ENCODE measurements around the gene SYT2.
A peak's percentile ranks its signal among the peaks of the same experiment; 100 is the strongest.

SYT2 gene

GRCh38 chr1:202677433-202677832, 32.8 kb downstream of the SYT2 start:
- TF ChIP-seq POLR2A (IDR thresholded peaks at IDR 0.05; ENCODE audit: low read depth, low read length), result no peak
- DNase-seq (ENCODE audit: insufficient read length, low spot score) (no peak), FAIRE-seq (no peak)

DNA sequence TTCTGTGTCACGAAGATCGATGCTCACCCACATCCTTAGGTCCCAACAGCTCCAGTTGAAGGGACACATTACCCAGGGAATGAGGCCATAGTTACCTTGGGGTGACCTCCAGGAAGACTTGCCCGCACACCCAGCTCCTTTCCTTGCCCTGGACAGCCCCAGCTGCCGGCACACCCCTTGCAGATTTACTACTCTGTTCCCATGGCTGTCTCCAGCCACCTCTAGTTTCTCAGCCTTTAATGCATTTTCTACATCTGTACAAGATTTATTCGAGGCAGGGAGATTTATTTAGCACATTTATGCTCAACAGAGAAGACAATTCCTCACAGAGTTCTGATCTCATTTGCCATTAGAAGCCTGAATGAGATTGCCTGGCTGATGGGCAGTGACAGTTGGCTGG, 36.7 kb downstream of the SYT2 start:
- DNase-seq (ENCODE audit: insufficient read length, low spot score), result no peak

DNA sequence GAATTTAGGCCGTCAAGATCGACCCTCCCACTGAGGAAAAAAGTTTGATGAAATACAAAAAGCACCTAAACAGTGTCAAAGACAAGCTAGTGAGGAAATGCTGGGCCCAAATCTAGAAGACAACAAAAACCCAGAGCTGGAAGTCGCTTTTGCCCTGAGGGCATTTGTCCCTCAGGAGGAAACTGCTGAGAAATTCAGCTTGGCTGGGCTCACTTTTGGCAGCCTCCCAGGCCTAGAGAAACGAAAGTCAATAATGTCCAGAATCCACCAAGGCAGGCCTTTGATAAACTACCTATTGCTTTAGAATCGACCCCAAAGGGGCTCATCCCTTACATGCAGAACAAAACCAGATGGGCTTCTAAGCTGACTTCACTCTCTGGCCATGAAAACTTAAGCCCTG, 38.9 kb downstream of the SYT2 start:
- no peak for TF ChIP-seq POLR2A (IDR thresholded peaks at IDR 0.05; ENCODE audit: low read depth, low read length)
- FAIRE-seq, result no peak
- no peak for DNase-seq (ENCODE audit: insufficient read length, low spot score)

More for the DNA sequence above, 36.7 kb downstream of the SYT2 start:
- no peak for FAIRE-seq
- no peak for TF ChIP-seq POLR2A (IDR thresholded peaks at IDR 0.05; ENCODE audit: low read depth, low read length)

DNA sequence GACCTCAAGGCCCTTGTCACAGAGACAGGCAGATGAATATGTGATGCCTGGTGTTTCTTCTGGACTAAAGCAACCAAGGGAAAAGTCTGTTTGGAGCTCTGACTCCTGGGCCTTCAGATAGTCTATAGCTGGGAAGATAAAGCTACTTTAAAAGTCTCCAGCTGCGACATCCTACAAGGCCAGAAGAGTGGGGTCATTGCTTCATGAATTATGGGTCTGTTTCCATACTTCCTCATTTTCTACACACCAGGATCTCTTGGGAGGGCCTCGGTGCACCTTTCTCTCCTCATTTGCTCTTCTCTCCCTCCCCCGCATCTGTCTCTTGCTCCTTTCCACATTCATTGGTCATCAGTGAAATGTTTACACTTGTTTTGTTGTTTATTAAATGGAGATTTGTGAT, 44.8 kb downstream of the SYT2 start:
- no peak for TF ChIP-seq POLR2A (IDR thresholded peaks at IDR 0.05; ENCODE audit: low read depth, low read length)
- FAIRE-seq, result no peak
- DNase-seq (ENCODE audit: insufficient read length, low spot score), result no peak

DNA sequence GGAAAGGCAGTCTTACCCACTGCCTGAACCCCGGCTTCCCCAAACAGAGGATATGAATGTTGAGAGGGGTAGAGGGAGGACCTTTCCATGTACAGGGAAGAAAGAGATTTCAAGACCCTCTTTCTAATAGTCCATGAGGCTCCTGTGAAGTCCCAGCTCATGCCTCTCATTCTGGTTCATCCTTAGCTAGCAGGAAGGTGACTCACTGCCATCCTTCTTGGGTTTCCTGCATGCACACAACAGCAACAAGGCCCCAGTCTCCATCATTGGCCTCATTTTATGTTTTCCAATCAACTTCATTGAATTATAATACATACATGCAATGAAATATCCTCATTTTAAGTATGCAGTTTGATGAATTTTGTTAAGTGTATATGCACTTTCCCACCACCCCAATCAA, 46.2 kb downstream of the SYT2 start:
- DNase-seq (ENCODE audit: insufficient read length, low spot score) (no peak), FAIRE-seq (no peak)
- no peak for TF ChIP-seq POLR2A (IDR thresholded peaks at IDR 0.05; ENCODE audit: low read depth, low read length)

GRCh38 chr1:202663131-202663530, 47.1 kb downstream of the SYT2 start:
- TF ChIP-seq POLR2A (IDR thresholded peaks at IDR 0.05; ENCODE audit: low read depth, low read length), result no peak
- DNase-seq (ENCODE audit: insufficient read length, low spot score), result no peak
- no peak for FAIRE-seq

DNA sequence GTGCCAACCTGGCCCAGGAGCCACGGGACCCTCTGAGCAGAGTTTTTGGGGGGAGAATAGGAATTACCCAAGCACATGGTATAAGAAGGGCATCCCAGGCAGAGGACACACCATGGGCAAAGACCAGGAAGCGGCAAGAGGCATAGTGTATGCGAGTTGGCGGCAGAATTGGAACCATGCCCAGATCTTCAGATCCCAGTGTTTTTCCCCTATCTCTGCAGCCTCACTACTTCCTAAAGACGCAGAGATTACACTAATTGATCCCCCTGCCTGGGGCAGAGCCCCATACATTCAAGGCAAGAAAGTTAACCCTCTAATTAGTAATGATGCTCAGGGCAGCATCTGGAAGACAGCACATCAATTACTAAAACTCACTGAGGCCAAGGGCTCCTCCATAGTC, 48.2 kb downstream of the SYT2 start:
- no peak for TF ChIP-seq POLR2A (IDR thresholded peaks at IDR 0.05; ENCODE audit: low read depth, low read length)
- FAIRE-seq, result no peak
- no peak for DNase-seq (ENCODE audit: insufficient read length, low spot score)

GRCh38 chr1:202661136-202661845, 49.0 kb downstream of the SYT2 start:
- FAIRE-seq, result no peak
- no peak for TF ChIP-seq POLR2A (IDR thresholded peaks at IDR 0.05; ENCODE audit: low read depth, low read length)
- DNase-seq (ENCODE audit: insufficient read length, low spot score), result peak; percentile 26

- FAIRE-seq, result no peak
- TF ChIP-seq POLR2A (IDR thresholded peaks at IDR 0.05; ENCODE audit: low read depth, low read length), result no peak
- no peak for DNase-seq (ENCODE audit: insufficient read length, low spot score)
Observed at GRCh38 chr1:202659974-202660373, 50.3 kb downstream of the SYT2 start.

DNA sequence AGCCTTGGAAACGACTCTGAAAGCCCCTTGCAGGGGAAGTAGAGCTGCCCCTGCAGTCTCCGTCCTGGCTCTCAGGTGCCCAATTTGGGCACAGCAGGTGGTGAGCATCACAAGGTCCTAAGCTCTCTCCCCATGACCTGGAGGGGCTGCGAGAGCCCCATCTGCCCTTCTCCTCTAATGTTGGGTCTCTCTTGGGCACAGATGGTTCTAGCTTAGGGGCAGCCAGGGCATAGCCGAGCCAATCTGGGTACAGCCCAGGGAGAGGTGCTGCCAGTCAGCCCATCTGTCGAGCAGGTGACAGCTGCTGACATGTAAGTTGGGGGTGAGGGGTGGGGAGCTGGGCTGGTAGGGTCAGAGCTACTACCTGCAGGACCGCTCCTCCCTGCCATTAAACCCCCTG, 50.7 kb downstream of the SYT2 start:
- no peak for FAIRE-seq
- DNase-seq (ENCODE audit: insufficient read length, low spot score), result no peak

DNA sequence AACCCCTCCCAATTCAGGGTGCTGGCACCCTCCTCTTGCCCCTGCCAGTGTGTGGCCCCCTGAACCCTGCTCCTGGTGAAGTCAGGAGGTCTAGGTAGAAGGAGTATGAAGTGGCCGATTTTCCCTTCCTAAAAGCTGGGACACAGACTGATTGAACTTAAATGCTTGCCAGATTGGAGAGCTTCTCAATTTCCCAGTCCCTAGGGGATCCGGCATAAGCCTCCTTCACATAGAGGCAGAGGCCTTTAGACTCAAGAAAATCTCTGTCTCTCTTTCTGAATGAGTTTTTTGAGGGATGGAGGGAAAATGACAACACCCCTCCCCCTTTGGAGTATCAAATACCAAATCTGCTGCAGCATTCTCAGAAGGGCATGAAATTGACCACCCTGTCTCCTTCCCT, 51.5 kb downstream of the SYT2 start:
- FAIRE-seq, result no peak

More for the DNA sequence above, 50.7 kb downstream of the SYT2 start:
- TF ChIP-seq POLR2A (IDR thresholded peaks at IDR 0.05; ENCODE audit: low read depth, low read length), result no peak

DNA sequence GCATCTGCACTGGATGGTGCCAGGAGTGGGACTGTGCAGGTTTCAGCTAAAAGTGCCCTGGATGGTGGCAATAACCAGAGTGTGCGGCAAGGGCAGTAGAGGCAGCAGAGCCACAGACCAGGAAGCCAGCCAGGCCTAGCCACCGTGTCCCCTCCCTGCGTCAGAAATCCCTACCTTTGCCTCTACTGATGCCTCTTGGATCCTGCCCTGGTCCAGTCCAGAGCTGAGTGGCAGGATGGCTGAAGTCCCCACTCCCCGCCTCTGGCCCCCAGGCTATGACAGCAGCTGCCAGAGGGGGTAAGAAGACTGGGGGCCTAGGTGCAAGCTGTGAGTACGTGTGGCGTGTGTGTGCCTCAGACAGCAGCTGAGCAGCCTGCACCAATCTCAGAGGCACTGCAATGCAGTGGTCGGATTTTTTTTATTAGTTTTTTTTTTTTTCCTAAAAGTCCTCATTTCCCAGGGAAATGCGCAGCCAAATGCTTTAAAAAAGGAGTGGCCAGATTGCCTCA, 51.9 kb downstream of the SYT2 start:
- TF ChIP-seq POLR2A (IDR thresholded peaks at IDR 0.05; ENCODE audit: low read depth, low read length), result no peak
- FAIRE-seq (no peak), DNase-seq (ENCODE audit: insufficient read length, low spot score) (no peak)

More for the DNA sequence above, 51.5 kb downstream of the SYT2 start:
- no peak for DNase-seq (ENCODE audit: insufficient read length, low spot score)
- TF ChIP-seq POLR2A (IDR thresholded peaks at IDR 0.05; ENCODE audit: low read depth, low read length), result no peak

- no peak for TF ChIP-seq POLR2A (IDR thresholded peaks at IDR 0.05; ENCODE audit: low read depth, low read length)
- FAIRE-seq (no peak), DNase-seq (ENCODE audit: insufficient read length, low spot score) (peak; percentile 68)
Observed at GRCh38 chr1:202656951-202657646, 53.2 kb downstream of the SYT2 start.

GRCh38 chr1:202656057-202656456, 54.2 kb downstream of the SYT2 start:
- DNase-seq (ENCODE audit: insufficient read length, low spot score) (no peak), FAIRE-seq (no peak)
- TF ChIP-seq POLR2A (IDR thresholded peaks at IDR 0.05; ENCODE audit: low read depth, low read length), result no peak

DNA sequence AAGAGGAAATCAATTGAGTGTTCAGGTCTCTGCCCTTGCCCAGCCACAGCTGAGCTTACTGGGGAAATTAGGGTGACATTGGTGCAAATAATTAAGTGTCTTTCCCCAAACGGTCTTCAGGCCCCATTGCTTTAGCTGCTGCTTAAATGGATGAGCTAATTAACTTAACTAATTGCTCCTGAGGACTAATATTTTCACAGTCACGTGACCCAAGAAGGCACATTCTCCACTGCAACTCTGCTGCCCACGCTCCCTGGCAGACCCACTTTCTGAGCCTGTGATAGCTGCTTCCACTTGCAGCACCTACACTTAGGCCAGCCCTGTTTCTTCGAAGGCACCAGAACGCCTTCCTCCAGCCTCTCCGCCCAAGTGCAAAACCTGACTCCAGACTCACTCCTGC, 56.2 kb downstream of the SYT2 start:
- no peak for TF ChIP-seq POLR2A (IDR thresholded peaks at IDR 0.05; ENCODE audit: low read depth, low read length)
- DNase-seq (ENCODE audit: insufficient read length, low spot score) (no peak), FAIRE-seq (no peak)

Measured in H54 (cell line).